Activated naive CD8-positive, alpha-beta T cell treated with anti-CD3 and anti-CD28 coated beads for 36 hours (primary cell): ENCODE results near the gene DEFB131A. TPM values are rescaled to one million over a fixed set of nuclear protein-coding genes. Genes with fewer than 3 reads are reported as not detected.
"Not testable (repeated sequence)": the region's sequence is repeated elsewhere in the genome, so short reads cannot be mapped to it uniquely, and the experiment has no call there.

Source experiments
- DNase-seq: peaks from one replicate; pipeline ENCODE4 v3.0.0; 2021
- H3K27ac Mint-ChIP-seq: one replicate; pipeline ENCODE4 v1.8.0; 2022; ENCODE audit warnings: mild to moderate bottlenecking, moderate library complexity, mixed read lengths
- H3K27me3 Mint-ChIP-seq: one replicate; pipeline ENCODE4 v1.8.0; 2022; ENCODE audit warnings: mild to moderate bottlenecking, mixed read lengths
- H3K36me3 Mint-ChIP-seq: one replicate; pipeline ENCODE4 v1.8.0; 2021; ENCODE audit warnings: mild to moderate bottlenecking, mixed read lengths
- H3K4me1 Mint-ChIP-seq: one replicate; pipeline ENCODE4 v1.8.0; 2021; ENCODE audit warnings: mixed read lengths
- H3K4me3 Mint-ChIP-seq: one replicate; pipeline ENCODE4 v1.8.0; 2022; ENCODE audit warnings: mild to moderate bottlenecking, moderate library complexity, mixed read lengths
- H3K9me3 Mint-ChIP-seq: one replicate; pipeline ENCODE4 v1.8.0; 2022; ENCODE audit warnings: mixed read lengths
- total RNA-seq, 2 experiments: library from RNA; stranded (reverse); gene quantifications; one replicate each; pipeline ENCODE4 v1.2.3, GENCODE V29; 2021

The DEFB131A gene
- total RNA-seq, 2 experiments from 2014 or later, result not detected

DNA sequence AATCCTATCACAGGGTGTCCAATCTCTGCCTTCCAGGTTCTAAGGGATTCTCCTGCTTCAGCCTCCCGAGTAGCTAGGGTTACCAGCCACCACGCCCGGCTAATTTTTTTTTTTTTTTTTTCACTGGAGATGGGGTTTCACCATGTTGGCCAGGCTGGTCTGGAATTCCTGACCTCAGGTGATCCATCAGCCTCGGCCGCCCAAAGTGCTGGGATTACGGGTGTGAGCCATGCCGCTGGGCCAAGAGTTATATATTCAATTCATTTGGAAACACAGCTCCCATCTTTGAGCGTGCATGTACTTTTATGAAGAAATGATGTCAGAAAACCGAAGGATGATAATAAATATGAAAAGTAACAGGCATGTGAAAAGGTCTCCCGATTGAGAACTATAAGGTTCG lies 38.7 kb downstream of the DEFB131A start:
- H3K27ac Mint-ChIP-seq, H3K4me3 Mint-ChIP-seq, H3K4me1 Mint-ChIP-seq, H3K9me3 Mint-ChIP-seq, H3K36me3 Mint-ChIP-seq, DNase-seq, H3K27me3 Mint-ChIP-seq: not testable (repeated sequence)

GRCh38 chr4:9483682-9484081 lies 39.5 kb downstream of the DEFB131A start:
- H3K36me3 Mint-ChIP-seq, H3K9me3 Mint-ChIP-seq, H3K4me1 Mint-ChIP-seq, H3K27me3 Mint-ChIP-seq, H3K27ac Mint-ChIP-seq, H3K4me3 Mint-ChIP-seq, DNase-seq: not testable (repeated sequence)

DNA sequence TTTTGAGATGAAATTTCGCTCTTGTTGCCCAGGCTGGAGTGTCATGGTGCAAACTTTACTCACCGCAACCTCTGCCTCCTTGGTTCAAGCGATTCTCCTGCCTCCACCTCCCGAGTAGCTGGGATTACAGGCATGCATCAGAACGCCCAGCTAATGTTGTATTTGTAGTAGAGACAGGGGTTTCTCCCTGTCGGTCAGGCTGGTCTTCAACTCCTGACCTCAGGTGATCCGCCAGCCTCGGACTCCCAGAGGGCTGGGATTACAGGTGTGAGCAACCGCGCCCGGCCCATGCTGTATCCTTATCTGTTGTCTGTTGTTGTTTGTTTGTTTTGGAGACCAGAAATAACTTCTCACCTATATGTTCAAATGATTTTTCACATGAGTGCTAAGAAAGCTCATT lies 42.7 kb downstream of the DEFB131A start:
- not testable (repeated sequence) for DNase-seq, H3K4me1 Mint-ChIP-seq, H3K9me3 Mint-ChIP-seq, H3K36me3 Mint-ChIP-seq, H3K4me3 Mint-ChIP-seq, H3K27ac Mint-ChIP-seq, H3K27me3 Mint-ChIP-seq

- not testable (repeated sequence) for H3K27ac Mint-ChIP-seq, DNase-seq, H3K4me3 Mint-ChIP-seq, H3K4me1 Mint-ChIP-seq, H3K36me3 Mint-ChIP-seq, H3K9me3 Mint-ChIP-seq, H3K27me3 Mint-ChIP-seq
These were observed 44.6 kb downstream of the DEFB131A start for GRCh38 chr4:9488796-9489195.

DNA sequence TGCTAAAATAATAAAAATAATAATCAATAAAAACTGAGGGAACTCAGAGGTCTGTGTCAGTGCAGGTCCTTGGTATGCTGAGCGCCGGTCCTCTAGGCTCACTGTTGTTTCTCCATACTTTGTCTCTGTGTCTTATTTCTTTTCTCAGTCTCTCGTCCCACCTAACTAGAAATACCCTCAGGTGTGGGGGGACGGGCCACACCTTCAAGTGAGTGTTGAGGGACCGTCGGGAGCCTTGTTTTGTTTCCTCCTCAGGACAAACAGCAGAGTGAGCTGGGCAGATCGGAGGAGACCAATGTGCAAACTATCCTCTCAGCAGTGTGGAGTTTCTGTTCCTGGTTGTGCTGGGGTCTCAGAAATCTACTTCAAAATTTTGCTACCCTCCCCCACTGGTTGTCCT lies 46.3 kb downstream of the DEFB131A start:
- DNase-seq, H3K9me3 Mint-ChIP-seq, H3K4me3 Mint-ChIP-seq, H3K4me1 Mint-ChIP-seq, H3K27me3 Mint-ChIP-seq, H3K36me3 Mint-ChIP-seq, H3K27ac Mint-ChIP-seq: not testable (repeated sequence)

- not testable (repeated sequence) for H3K27ac Mint-ChIP-seq, H3K36me3 Mint-ChIP-seq, H3K4me3 Mint-ChIP-seq, H3K9me3 Mint-ChIP-seq, H3K27me3 Mint-ChIP-seq, DNase-seq, H3K4me1 Mint-ChIP-seq
These were observed 46.8 kb downstream of the DEFB131A start for GRCh38 chr4:9490986-9491385.

DNA sequence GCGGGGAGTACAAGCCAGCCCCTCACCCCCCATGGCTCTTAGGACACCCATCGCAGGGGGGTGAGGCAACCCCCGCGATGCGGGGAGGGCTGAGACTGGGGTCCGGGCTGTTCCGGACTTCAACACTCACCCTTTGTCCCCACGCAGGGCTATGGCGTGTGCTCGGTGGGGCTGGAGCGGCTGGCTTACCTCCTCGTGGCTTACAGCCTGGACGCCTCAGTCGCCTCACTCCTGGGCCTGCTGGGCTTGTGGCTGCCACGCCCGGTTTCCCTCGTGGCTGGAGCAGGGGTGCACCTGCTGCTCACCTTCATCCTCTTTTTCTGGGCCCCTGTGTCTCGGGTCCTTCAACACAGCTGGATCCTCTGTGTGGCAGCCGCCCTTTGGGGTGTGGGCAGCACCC lies 49.4 kb downstream of the DEFB131A start:
- not testable (repeated sequence) for H3K27ac Mint-ChIP-seq

GRCh38 chr4:9494256-9495035 lies 50.2 kb downstream of the DEFB131A start:
- not testable (repeated sequence) for H3K36me3 Mint-ChIP-seq, DNase-seq

More for the DNA sequence above, 49.4 kb downstream of the DEFB131A start:
- H3K27me3 Mint-ChIP-seq, result peaks cover 22% of the 10 kb centered on the region
- DNase-seq, H3K4me1 Mint-ChIP-seq, H3K9me3 Mint-ChIP-seq, H3K4me3 Mint-ChIP-seq, H3K36me3 Mint-ChIP-seq: not testable (repeated sequence)

GRCh38 chr4:9495443-9495842 lies 51.2 kb downstream of the DEFB131A start:
- not testable (repeated sequence) for H3K27ac Mint-ChIP-seq, H3K36me3 Mint-ChIP-seq, H3K4me3 Mint-ChIP-seq, H3K9me3 Mint-ChIP-seq, H3K4me1 Mint-ChIP-seq
- DNase-seq, result peak; percentile 73
- peaks cover 29% of the 10 kb centered on the region for H3K27me3 Mint-ChIP-seq

More at GRCh38 chr4:9494256-9495035, 50.2 kb downstream of the DEFB131A start:
- not testable (repeated sequence) for H3K9me3 Mint-ChIP-seq, H3K27ac Mint-ChIP-seq, H3K4me1 Mint-ChIP-seq, H3K4me3 Mint-ChIP-seq
- H3K27me3 Mint-ChIP-seq, result peaks cover 27% of the 10 kb centered on the region

DNA sequence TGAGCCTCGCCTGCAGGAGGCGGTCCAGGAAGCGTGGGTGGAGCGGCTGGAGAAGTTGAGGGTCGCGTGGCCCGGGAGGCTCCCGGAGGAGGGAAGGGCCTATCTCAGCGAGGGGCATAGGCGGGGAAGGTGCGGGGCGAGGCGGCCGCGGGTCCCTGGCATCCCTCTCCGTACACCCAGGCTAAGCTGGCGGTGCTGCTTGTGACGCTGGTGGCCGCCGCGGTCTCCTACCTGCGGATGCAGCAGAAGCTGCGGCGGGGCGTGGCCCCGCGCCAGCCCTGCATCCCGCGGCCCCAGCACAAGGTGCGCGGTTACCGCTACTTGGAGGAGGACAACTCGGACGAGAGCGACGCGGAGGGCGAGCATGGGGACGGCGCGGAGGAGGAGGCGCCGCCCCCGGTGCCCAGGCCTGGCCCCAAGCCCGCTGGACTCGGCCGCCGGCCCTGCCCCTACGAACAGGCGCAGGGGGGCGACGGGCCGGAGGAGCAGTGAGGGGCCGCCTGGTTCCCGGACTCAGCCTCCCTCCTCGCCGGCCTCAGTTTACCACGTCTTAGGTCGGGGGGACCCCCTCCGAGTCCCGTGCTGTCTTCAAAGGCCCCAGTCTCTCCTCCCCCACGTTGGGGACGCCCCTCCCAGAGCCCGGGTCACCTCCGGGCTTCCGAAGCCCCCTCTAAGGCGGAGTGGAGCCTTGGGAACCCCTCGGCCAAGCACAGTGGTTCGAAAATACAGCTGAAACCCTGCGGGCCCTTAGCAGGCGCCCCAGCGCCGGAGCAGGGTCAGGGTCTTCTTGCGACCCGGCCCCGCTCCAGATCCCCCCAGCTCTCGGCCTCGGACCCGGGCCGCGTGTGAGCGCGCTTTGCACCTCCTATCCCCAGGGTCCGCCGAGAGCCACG lies 53.6 kb downstream of the DEFB131A start:
- not testable (repeated sequence) for H3K4me3 Mint-ChIP-seq, H3K4me1 Mint-ChIP-seq, H3K9me3 Mint-ChIP-seq, H3K27ac Mint-ChIP-seq, DNase-seq, H3K36me3 Mint-ChIP-seq
- peaks cover 26% of the 10 kb centered on the region for H3K27me3 Mint-ChIP-seq

DNA sequence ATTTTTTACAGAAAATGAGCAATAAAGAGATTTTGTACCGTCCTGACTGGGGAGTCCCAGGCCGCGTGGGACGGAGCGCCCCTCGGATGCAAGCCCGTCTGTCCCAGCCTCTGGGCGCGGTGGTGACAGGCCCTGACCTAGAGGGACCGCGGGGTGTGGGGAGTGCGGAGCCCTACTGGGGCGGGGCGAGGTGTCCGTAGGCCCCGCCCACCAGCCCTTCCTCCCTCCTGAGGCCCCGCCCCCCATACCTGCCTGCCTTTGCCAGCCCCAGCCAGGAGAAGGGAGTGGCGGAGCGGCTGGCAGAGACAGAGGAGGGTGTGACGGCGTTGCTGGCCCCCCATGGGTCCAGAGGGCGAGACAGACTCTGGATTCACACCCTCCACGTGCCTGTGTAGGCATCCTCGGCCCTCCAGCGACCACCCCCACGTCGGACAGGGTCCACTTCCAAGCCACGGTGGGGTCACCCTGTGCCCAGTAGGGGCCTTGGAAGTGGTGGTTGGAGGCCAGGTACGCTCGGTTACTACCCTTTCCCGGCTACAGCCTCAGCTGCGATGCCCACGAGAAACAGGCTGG lies 54.3 kb downstream of the DEFB131A start:
- H3K36me3 Mint-ChIP-seq, DNase-seq, H3K9me3 Mint-ChIP-seq, H3K4me3 Mint-ChIP-seq, H3K27ac Mint-ChIP-seq, H3K4me1 Mint-ChIP-seq: not testable (repeated sequence)
- peaks cover 26% of the 10 kb centered on the region for H3K27me3 Mint-ChIP-seq

- DNase-seq, H3K9me3 Mint-ChIP-seq, H3K36me3 Mint-ChIP-seq, H3K4me1 Mint-ChIP-seq, H3K4me3 Mint-ChIP-seq, H3K27ac Mint-ChIP-seq: not testable (repeated sequence)
- H3K27me3 Mint-ChIP-seq, result peaks cover 26% of the 10 kb centered on the region
These were observed 55.8 kb downstream of the DEFB131A start for GRCh38 chr4:9499974-9500487.
